ENCODE measurements around the gene INTS13. TPM values are rescaled to one million over a fixed set of nuclear protein-coding genes. Genes with fewer than 3 reads are reported as not detected.
A peak's percentile ranks its signal among the peaks of the same experiment; 100 is the strongest.
"Not testable (repeated sequence)": the region's sequence is repeated elsewhere in the genome, so short reads cannot be mapped to it uniquely, and the experiment has no call there.

Gene INTS13
- total and polyA plus RNA-seq, 8 donors = 16.9 to 29.6 (median 21.1) TPM

DNA sequence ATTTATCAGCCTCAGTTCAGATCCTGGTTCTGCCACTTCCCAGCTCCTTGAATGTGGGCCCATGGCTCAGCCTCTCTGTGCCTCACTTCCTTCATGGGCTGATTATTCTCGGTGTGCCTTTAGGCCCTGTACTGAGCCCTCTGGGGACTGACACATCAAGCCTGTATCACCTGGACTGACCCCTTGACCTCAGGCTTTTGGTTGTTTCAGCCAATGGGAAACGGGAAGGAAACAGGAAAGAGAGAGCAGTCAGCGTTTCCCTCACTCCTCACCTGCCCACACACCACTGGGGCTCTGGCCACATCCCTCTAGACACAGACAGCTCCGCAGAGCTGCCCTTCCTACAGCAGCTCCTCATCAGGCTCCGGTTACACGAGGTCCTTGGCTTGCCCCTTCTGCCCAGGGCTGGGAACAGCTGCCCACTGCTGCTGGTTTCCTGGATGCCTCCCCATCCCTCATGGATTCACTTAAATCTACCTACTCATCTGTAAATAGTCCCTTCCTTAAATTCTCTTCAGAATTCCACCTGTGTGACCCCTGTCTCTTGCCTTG is 67.8 kb downstream of the INTS13 start:
- DNase-seq = no peak
- Histone ChIP-seq H3K27me3 (no peaks in the 10 kb centered on the region), H3K4me1 (peaks cover 11 to 17% (median 15%) of the 10 kb centered on the region in 4 donors), H3K36me3 (no peaks in the 10 kb centered on the region), H3K9me3 (no peaks in the 10 kb centered on the region), H3K27ac (peak overlapping the region in 3 of 5 donors; percentile 40 to 71 (median 64)), H3K4me3 (no peak overlapping the region)
- TF ChIP-seq EP300 (IDR thresholded peaks at IDR 0.05) (no peak), POLR2A (IDR thresholded peaks at IDR 0.05) (no peak), POLR2AphosphoS5 (IDR thresholded peaks at IDR 0.05) (no peak)
- TF ChIP-seq, protein P1, sequence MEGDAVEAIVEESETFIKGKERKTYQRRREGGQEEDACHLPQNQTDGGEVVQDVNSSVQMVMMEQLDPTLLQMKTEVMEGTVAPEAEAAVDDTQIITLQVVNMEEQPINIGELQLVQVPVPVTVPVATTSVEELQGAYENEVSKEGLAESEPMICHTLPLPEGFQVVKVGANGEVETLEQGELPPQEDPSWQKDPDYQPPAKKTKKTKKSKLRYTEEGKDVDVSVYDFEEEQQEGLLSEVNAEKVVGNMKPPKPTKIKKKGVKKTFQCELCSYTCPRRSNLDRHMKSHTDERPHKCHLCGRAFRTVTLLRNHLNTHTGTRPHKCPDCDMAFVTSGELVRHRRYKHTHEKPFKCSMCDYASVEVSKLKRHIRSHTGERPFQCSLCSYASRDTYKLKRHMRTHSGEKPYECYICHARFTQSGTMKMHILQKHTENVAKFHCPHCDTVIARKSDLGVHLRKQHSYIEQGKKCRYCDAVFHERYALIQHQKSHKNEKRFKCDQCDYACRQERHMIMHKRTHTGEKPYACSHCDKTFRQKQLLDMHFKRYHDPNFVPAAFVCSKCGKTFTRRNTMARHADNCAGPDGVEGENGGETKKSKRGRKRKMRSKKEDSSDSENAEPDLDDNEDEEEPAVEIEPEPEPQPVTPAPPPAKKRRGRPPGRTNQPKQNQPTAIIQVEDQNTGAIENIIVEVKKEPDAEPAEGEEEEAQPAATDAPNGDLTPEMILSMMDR (IDR thresholded peaks at IDR 0.05) = no peak
- WGBS, 5 donors = 65 to 81% (median 74%) methylated on average over 6 of the region's 6 CpGs
- intact Hi-C loops (cut with DNase I; ENCODE audit: low total_unique reads) = no loop called here

DNA sequence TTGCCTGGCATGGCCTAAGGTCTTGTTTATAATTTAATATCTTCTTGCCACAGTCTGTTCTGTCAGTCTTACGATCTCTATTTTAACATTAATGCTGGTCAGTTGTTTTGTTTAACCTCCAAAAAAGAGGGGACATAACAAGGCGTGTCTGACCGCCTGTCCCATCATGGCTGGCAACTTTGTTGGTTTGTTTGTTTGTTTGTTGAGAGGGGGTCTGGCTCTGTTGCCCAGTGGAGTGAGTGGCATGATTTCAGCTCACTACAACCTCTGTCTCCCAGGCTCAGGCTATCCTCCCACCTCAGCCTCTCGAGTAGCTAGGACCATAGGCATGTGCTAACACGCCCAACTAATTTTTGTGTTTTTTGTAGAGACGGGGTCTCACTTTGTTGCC is 68.7 kb downstream of the INTS13 start:
- WGBS, 5 donors = 93 to 98% (median 96%) methylated on average over 6 of the region's 6 CpGs
- intact Hi-C loops (cut with DNase I; ENCODE audit: low total_unique reads) = no loop called here

DNA sequence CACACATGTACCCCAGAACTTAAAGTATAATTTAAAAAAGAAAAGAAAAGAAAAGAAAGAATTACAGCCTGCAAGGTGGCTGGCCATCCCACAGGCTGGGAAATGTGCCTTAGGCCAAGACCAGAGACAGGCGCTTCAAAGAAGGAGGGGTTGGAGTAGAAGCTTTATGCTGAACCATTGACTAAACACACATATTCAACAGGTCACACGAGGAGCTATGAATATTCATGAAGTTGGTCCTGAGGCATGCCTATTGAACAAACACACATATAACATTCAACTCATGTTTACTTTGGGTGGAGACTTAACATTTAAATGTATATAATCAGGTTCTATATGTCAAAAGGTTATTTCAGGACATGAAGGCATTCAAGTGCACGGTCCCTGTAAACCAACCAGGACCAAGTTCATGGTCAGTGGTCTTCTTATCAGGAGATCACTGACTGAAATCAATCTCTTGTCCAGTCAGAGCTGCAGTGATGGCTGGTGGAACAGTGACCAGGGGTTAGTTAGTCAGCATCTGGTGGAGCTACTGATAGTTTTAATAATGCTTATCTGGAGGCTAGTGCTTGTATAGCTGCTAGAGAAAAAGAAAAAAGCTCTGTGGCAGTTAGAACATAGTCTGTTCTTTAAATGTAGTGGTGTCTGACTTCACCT is 69.2 kb downstream of the INTS13 start:
- Histone ChIP-seq H3K36me3 (no peaks in the 10 kb centered on the region), H3K4me1 (peaks cover 11 to 17% (median 15%) of the 10 kb centered on the region in 4 donors), H3K27ac (no peak overlapping the region), H3K9me3 (no peaks in the 10 kb centered on the region), H3K4me3 (no peak overlapping the region), H3K27me3 (no peaks in the 10 kb centered on the region)
- WGBS, 5 donors = 67 to 84% (median 82%) methylated on average over 3 of the region's 3 CpGs
- TF ChIP-seq POLR2A (IDR thresholded peaks at IDR 0.05) (no peak), POLR2AphosphoS5 (IDR thresholded peaks at IDR 0.05) (no peak), EP300 (IDR thresholded peaks at IDR 0.05) (no peak)
- TF ChIP-seq, protein P1 (IDR thresholded peaks at IDR 0.05) = no peak
- intact Hi-C loops (cut with DNase I; ENCODE audit: low total_unique reads) = no loop called here
- no peak for DNase-seq

More for the DNA sequence above, 68.7 kb downstream of the INTS13 start:
- no peak for DNase-seq
- H3K4me1 ChIP-seq = peaks cover 11 to 17% (median 15%) of the 10 kb centered on the region in 4 donors
- no peak overlapping the region for H3K4me3 ChIP-seq
- H3K27me3 ChIP-seq = no peaks in the 10 kb centered on the region
- no peak overlapping the region for H3K27ac ChIP-seq
- H3K36me3 ChIP-seq = no peaks in the 10 kb centered on the region
- TF ChIP-seq POLR2A (IDR thresholded peaks at IDR 0.05) = no peak
- H3K9me3 ChIP-seq = no peaks in the 10 kb centered on the region

DNA sequence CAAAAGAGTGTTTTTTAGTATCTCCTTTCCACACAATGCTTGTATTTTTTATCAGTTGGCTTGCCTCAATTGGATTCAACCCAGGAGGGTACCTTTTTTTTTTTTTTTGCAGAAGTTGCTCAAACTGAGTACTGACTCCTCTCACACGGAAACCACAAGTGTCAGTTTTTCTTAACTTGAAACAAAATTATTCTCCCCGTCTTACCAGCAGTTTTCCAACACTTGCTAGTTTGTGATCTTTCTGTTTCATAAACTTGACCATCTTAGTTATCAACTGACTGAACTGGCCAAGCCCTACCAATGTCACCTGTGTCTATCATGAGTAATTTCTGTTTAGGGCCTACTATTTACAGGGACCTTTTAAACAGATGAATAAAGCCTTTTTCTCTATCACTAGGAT is 70.7 kb downstream of the INTS13 start:
- intact Hi-C loops (cut with DNase I; ENCODE audit: low total_unique reads) = no loop called here
- WGBS, 5 donors = 77 to 89% (median 80%) methylated on average over 2 of the region's 2 CpGs
- DNase-seq = no peak
- H3K4me1 ChIP-seq = peaks cover 11 to 17% (median 15%) of the 10 kb centered on the region in 4 donors
- no peaks in the 10 kb centered on the region for H3K9me3 ChIP-seq
- no peaks in the 10 kb centered on the region for H3K36me3 ChIP-seq
- no peaks in the 10 kb centered on the region for H3K27me3 ChIP-seq
- TF ChIP-seq POLR2A (IDR thresholded peaks at IDR 0.05) = no peak
- TF ChIP-seq, protein P1 (IDR thresholded peaks at IDR 0.05) = no peak
- no peak for TF ChIP-seq POLR2AphosphoS5 (IDR thresholded peaks at IDR 0.05)
- TF ChIP-seq EP300 (IDR thresholded peaks at IDR 0.05) = no peak
- no peak overlapping the region for H3K27ac ChIP-seq
- no peak overlapping the region for H3K4me3 ChIP-seq

DNA sequence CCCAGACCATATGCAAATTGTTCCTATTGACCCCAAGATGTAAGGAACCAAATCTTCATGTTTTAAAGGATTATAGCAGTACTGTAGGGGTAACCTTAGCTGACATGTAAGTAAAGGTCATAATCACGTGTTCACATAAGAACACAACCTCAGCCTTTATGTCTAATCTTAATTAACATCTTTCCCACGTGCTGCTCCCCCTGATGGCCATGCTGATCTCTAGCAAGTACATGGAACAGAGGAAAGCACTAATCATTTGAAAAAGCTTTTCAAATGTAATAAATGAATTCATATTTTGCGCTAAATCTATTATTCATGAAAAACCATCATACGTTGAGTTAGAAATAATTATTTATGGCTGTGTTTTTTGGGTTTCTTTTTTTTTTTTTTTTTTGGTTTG is 74.3 kb downstream of the INTS13 start:
- no peak for TF ChIP-seq EP300 (IDR thresholded peaks at IDR 0.05)
- TF ChIP-seq, protein P1 (IDR thresholded peaks at IDR 0.05) = no peak
- no peak for TF ChIP-seq POLR2AphosphoS5 (IDR thresholded peaks at IDR 0.05)
- no peak for TF ChIP-seq POLR2A (IDR thresholded peaks at IDR 0.05)
- WGBS, 5 donors = 54 to 62% (median 58%) methylated on average over 4 of the region's 4 CpGs
- Histone ChIP-seq H3K27me3 (no peaks in the 10 kb centered on the region), H3K4me3 (no peak overlapping the region), H3K9me3 (no peaks in the 10 kb centered on the region), H3K27ac (no peak overlapping the region), H3K4me1 (no peaks in the 10 kb centered on the region), H3K36me3 (no peaks in the 10 kb centered on the region)
- DNase-seq = no peak
- intact Hi-C loops (cut with DNase I; ENCODE audit: low total_unique reads) = no loop called here

DNA sequence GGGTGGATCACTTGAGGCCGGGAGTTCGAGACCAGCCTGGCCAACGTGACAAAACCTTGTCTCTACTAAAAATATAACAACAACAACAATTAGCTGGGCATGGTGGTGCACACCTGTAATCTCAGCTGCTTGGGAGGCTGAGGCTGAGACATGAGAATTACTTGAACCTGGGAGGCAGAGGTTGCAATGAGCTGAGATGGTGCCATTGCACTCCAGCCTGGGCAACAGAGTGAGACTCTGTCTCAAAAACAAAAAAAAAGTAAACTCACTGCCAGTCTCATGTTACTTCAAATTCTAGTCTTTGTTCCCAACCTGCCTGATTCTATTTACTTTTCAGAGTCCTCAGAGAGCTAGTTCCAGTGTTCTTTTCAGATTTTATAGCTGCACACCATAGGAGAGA is 75.0 kb downstream of the INTS13 start:
- H3K27ac ChIP-seq; H3K36me3 ChIP-seq; H3K4me1 ChIP-seq; DNase-seq; H3K4me3 ChIP-seq; intact Hi-C loops (cut with DNase I; ENCODE audit: low total_unique reads); H3K9me3 ChIP-seq; H3K27me3 ChIP-seq: not testable (repeated sequence)
- WGBS, 5 donors = 92 to 100% (median 97%) methylated on average over 3 of the region's 3 CpGs
